WI38 (cell line): ENCODE data around the gene TMEM150C.

Experiments
- H3K4me3 ChIP-seq: 2 replicates; pipeline ENCODE4 v1.5.1; 2011; ENCODE audit warnings: low read depth, mild to moderate bottlenecking, control low read depth, low read length
- TF ChIP-seq, protein P1 (sequence below): IDR thresholded peaks from 2 replicates; pipeline ENCODE4 v1.5.1; 2012; ENCODE audit warnings: low read depth, mild to moderate bottlenecking, control low read depth, low read length

TMEM150C gene

DNA sequence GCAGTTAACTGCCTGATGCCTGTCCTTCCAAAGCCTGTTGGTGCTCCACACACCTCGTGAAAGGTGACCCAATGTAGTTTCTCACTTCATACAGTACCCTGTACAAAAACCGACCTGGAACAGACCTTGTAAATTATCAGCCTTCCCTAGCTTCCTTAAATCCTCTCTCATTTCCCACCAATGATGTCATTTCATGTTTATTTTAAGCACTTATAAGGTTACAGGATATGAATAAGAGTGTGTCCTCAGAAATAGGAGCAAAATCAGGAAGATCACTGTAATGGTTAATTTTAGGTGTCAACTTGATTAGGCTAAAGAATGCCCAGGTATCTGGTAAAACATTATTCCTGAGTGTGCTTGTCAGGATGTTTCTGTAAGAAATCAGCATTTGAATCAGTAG is 44.7 kb downstream of the TMEM150C start:
- TF ChIP-seq, protein P1, sequence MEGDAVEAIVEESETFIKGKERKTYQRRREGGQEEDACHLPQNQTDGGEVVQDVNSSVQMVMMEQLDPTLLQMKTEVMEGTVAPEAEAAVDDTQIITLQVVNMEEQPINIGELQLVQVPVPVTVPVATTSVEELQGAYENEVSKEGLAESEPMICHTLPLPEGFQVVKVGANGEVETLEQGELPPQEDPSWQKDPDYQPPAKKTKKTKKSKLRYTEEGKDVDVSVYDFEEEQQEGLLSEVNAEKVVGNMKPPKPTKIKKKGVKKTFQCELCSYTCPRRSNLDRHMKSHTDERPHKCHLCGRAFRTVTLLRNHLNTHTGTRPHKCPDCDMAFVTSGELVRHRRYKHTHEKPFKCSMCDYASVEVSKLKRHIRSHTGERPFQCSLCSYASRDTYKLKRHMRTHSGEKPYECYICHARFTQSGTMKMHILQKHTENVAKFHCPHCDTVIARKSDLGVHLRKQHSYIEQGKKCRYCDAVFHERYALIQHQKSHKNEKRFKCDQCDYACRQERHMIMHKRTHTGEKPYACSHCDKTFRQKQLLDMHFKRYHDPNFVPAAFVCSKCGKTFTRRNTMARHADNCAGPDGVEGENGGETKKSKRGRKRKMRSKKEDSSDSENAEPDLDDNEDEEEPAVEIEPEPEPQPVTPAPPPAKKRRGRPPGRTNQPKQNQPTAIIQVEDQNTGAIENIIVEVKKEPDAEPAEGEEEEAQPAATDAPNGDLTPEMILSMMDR = no peak
- H3K4me3 ChIP-seq = no peak overlapping the region

DNA sequence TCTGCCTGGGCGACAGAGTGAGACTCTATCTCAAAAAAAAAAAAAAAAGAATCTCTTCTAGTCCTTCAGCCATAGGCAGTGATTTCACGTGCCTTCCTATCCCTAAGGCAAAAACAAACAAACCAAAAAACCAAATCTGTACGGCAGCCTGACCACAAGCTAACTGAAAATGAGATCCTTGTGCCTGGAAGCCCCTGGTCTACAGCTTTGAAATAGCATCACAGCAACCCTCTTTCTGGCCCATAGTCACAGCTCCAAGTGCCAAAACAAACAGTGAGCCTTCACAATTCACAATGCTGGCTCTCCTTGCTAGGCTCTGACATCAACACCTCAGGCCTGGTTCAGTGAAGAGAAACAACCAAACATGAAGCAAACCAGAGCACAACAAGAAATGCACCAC is 46.1 kb downstream of the TMEM150C start:
- TF ChIP-seq, protein P1 = no peak
- no peak overlapping the region for H3K4me3 ChIP-seq

DNA sequence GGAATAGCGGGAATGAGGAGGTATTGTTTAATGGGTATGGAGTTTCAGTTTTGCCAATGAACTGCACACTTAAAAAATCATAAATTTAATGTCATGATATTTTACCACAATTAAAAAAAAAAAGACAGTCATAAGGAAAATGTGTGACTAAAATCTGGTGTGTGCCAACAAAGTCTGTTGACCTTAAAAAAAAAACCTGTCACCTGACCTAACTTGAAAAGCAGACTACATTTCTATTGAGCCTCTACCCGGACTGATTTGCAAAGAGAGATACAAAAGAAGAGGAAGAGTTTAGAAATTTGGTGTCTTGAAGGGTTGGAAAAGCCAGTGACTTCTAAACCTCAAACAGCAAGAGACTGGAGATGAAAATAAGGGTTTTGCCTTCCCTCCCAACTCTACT is 48.4 kb downstream of the TMEM150C start:
- TF ChIP-seq, protein P1 = no peak
- H3K4me3 ChIP-seq = no peak overlapping the region

DNA sequence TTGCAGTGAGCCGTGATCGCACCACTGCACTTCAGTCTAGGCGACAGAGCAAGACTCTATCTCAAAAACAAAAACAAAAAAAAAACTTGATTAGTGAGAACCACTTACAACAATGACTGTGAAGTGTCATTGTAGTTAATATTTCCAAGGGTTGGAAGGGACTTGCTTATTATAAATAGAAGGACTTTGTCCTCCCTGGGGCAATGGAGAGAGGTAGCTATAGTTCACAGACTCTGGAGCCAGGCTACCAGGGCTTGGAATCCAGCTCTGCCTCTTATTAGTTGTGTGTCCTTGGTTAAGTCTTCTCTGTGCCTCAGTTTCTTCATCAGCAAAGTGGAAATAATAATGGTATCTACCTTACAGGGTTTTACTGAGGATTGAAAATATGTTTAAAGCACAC is 51.6 kb downstream of the TMEM150C start:
- TF ChIP-seq, protein P1 = no peak
- no peak overlapping the region for H3K4me3 ChIP-seq

DNA sequence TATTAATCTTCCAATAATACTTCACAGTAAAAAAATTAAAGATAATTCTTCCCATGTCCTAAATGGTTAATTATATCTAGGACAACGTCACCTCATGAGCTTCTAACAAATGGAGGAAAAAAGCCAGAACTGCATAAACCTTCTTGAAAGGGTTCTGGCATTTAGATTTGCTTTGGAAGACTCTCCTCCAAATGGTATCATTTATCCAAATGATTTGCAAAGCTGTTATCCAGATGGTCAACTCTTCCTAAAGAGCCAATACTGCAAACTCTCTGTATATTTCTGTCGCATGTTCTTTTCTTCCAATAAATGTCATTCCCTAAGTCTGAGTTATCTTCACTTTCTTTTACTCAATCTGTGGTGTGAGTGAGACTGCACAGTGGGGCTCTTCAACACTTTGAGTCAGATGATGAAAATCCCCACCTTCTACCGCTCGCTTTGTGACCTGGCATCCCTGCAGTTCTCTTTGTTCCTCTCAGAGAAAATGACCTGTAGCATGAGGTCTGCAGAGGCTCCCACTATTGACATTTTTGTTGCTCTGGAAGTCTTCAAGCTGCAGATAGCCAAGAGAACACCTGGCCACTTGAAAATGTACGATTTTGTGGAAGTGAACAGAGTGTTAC is 52.9 kb downstream of the TMEM150C start:
- TF ChIP-seq, protein P1 = no peak

DNA sequence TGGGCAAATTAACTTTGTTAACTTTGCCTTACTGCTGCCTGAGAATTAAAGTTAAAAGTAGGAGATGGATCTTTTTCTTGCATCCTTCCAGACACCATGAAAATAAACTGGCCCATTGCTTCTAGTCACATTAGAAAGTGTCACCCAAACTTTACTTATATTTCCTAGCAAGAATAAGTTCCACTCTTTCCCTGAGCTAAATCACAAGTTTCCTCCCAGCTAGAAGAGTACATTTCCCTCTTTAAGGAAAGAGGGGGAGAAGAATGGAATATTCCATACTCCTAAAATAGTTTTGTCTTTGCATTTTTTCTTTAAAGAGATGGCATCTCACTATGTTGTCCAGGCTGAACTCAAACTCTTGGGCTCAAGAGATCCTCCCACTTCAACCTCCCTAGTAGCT is 53.8 kb downstream of the TMEM150C start:
- TF ChIP-seq, protein P1 = no peak
- no peak overlapping the region for H3K4me3 ChIP-seq

More for the DNA sequence above, 52.9 kb downstream of the TMEM150C start:
- H3K4me3 ChIP-seq = no peak overlapping the region

DNA sequence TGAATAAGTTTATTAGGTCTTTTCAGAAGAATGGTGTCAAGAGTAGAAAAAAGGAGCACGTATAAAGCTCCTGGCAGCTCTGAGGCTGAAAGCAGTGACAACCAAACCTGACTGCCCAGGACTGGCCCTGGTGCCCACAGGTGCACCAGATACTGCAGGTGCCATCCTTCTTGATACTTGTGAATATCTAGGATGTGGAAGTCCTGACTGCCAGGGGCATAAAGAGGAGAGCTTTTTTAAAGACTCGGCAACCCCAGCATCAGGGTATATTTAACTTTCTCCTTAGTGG is 60.7 kb downstream of the TMEM150C start:
- TF ChIP-seq, protein P1 = no peak
- H3K4me3 ChIP-seq = no peak overlapping the region
